SH-SY5Y (cell line): ENCODE data around the gene SLC25A33.

ENCODE experiments used
- GATA2 ChIP-seq: IDR thresholded peaks from 2 replicates; pipeline ENCODE4 v1.6.1; 2011; ENCODE audit warnings: mild to moderate bottlenecking, low read depth, low read length
- GATA3 ChIP-seq: IDR thresholded peaks from 2 replicates; pipeline ENCODE4 v1.6.1; 2011; ENCODE audit warnings: low read depth, mild to moderate bottlenecking, low read length, moderate library complexity

DNA sequence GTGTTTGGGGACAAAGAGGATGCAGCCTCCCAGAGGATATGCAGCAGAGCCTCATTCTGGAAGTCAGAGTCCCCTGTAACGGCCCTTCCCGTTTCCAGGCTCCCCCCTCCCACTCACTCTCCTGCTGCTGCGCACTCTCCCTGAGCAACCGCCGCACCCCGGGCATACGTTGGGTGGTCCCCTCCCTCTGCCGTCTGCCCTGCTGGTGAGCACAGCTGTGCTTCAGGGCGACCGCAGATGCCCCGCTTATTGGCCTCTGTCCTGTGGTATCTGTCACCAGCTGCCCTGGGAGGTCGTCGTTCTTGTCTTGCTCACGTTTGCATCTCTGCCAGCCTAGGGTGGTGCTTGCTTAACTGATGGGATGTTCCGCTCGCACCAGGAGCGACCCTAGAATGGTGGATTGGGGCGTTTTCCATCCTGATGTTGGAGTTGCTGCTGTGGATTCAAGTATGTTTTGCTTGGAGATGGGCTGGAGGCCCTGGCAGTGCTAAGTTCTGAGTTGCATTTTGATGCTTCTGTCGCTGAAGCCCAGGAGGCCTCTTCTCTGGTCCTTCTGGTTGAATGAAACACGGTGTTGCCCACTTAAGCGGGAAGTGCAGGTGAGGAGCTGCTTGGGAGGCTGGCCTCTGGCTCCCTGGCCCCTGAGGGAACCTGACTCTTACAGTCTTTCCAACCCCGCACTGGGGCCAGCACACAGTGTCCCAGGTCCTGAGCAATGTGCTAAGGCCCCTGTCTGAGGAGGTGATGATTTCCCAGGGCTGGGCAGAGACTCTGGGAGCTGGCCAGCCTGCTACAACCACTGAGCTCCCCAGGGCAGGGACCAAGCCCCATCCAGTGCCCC lies 52.6 kb downstream of the SLC25A33 start:
- TF ChIP-seq GATA3, result no peak
- TF ChIP-seq GATA2, result no peak
